ENCODE results near the gene ATM.
"Not testable (repeated sequence)": the region's sequence is repeated elsewhere in the genome, so short reads cannot be mapped to it uniquely, and the experiment has no call there.

ATM gene

DNA sequence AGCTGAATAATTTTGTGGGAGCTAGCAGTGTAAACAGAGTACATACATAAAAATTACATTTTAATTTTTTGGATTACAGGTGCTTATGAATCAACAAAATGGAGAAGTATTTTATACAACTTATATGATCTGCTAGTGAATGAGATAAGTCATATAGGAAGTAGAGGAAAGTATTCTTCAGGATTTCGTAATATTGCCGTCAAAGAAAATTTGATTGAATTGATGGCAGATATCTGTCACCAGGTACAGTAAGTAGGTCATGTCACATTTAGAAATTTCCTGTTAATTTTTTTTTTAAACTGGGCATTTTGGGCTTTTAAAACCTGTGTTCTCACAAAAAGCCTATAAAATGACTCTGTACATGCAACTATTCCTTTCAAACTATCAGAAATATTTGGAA is 24.0 kb downstream of the ATM start:
- H3K4me3 ChIP-seq = no peak overlapping the region
- H3K27ac ChIP-seq = no peak overlapping the region

- H3K27ac ChIP-seq = no peak overlapping the region
- no peak overlapping the region for H3K4me3 ChIP-seq
Measured at GRCh38 chr11:108253176-108253575, 30.3 kb downstream of the ATM start.

- no peak overlapping the region for H3K4me3 ChIP-seq
- H3K27ac ChIP-seq = no peak overlapping the region
Measured at GRCh38 chr11:108269583-108269982, 46.7 kb downstream of the ATM start.

DNA sequence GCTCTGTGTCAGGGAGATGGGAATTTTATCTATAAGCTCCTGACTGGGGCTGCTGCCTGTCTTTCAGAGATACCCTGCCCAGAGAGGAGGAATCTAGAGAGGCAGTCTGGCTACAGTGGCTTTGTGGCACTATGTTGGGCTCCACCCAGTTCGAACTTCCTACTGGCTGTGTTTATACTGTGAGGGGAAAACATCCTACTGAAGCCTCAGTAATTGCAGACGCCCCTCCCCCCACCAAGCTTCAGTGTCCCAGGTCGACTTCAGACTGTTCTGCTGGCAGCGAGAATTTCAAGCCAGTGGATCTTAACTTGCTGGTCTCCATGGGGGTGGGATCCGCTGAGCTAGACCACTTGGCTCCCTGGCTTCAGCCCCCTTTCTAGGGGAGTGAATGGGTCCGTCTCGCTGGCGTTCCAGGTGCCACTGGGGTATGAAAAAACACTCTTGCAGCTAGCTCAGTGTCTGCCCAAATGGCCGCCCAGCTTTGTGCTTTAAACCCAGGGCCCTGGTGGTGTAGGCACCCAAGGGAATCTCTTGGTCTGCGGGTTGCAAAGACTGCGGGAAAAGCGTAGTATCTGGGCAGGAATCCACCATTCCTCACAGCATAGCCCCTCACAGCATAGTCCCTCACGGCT is 54.2 kb downstream of the ATM start:
- not testable (repeated sequence) for H3K27ac ChIP-seq, H3K4me3 ChIP-seq

- no peak overlapping the region for H3K27ac ChIP-seq
- no peak overlapping the region for H3K4me3 ChIP-seq
Measured at GRCh38 chr11:108278546-108278945, 55.7 kb downstream of the ATM start.

GRCh38 chr11:108278954-108279353 is 56.1 kb downstream of the ATM start:
- H3K4me3 ChIP-seq = no peak overlapping the region
- no peak overlapping the region for H3K27ac ChIP-seq

DNA sequence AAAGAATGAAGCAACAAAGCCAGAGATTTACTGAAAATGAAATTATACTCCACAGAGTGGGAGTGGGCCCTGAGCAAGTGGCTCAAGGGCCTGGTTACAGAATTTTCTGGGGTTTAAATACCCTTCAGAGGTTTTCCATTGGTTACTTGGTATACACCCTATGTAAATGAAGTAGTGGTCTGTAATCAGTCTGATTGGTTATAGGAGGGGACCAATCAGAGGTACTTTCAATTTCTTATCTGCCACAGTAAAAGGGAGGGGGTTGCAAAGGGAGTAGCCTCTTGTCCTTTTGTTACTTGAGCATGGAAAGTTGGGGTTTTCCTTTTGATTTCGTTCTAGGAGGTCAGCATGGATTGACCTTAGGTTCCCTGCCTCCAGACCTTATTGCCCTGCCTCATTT is 63.5 kb downstream of the ATM start:
- Histone ChIP-seq H3K4me3 (no peak overlapping the region), H3K27ac (no peak overlapping the region)

DNA sequence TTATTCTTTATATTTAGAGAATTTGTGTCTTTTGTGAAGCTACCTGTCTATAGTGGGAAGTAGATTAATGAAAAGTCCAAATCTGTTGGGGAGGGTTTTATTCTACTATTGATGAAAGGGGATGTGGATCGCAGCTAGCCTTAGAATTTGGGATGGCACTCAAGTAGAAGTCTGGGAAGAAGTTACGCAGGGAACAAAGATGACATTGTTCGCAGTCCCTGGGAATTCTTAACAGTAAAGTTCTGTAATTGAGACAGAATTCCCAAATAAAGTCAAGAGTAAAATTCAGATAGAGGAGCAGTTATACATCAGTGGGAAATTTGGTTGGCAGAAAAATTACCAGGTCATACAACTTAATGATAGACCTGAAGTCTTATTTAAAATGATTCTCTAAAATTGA is 64.1 kb downstream of the ATM start:
- H3K4me3 ChIP-seq = no peak overlapping the region

GRCh38 chr11:108289066-108289465 is 66.2 kb downstream of the ATM start:
- H3K27ac ChIP-seq, H3K4me3 ChIP-seq: not testable (repeated sequence)

More for the DNA sequence above, 64.1 kb downstream of the ATM start:
- H3K27ac ChIP-seq = no peak overlapping the region

DNA sequence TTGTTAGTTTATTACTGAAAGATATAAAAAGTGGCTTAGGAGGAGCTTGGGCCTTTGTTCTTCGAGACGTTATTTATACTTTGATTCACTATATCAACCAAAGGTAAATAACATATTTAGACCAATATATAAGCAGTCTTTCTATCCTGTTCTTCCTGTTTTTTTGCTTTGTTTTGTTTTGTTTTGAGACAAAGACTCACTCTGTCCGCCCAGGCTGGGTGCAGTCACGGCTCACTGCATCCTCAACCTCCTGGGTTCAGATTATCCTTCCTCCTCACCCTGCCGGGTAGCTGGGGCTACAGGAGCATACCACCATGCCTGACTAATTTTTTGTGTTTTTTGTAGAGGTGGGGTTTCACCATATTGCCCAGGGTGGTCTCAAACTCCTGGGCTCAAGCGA is 66.8 kb downstream of the ATM start:
- H3K27ac ChIP-seq = no peak overlapping the region
- no peak overlapping the region for H3K4me3 ChIP-seq

GRCh38 chr11:108293229-108293628 is 70.4 kb downstream of the ATM start:
- no peak overlapping the region for H3K4me3 ChIP-seq

DNA sequence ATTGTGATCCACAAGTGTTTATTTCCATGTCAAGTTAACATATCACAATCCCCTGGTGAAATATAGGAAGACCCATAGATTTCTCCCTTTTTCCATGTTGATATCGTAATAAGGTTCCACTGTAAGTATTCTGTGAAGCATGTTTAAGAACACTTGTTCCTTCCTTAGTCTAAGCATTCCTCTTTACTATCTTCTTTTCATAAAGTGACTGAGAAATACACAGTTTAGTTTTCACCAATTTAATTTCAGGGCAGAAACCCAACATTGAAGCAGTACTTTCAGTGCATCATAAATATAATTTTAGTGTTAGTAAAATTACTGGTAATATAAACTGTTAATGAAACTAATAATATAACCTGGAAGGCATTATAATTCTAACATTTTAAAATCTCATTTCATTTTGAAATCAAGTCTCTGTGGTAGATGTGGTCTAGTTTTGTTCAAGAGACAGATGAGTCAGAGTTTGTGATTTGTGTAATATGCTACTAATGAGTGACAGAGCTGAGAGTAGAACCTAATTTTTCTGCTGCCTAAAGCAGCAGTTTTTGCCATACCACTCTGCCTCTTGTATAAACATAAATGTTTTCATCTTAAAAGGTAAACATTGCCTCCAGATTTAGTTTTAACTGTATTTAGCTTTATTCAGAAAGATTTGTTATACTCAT is 79.4 kb downstream of the ATM start:
- H3K4me3 ChIP-seq = no peak overlapping the region
- H3K27ac ChIP-seq = no peak overlapping the region

More at GRCh38 chr11:108293229-108293628, 70.4 kb downstream of the ATM start:
- no peak overlapping the region for H3K27ac ChIP-seq

DNA sequence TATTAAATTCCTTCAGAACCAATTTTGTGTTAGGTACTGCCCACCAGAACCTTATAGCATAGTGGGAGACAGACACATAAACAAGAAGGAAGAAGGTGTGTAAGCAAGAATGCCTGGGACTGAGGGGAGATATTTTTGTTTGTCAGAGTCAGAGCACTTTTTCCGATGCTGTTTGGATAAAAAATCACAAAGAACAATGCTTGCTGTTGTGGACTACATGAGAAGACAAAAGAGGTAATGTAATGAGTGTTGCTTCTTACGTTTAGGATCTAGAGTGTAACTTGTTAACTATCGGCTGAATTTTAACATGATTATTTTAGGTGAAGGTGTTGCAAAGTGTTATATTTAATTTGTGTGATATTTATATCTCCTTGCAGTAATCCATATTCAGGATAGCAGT is 84.9 kb downstream of the ATM start:
- Histone ChIP-seq H3K27ac (no peak overlapping the region), H3K4me3 (no peak overlapping the region)

GRCh38 chr11:108313444-108313843 is 90.6 kb downstream of the ATM start:
- Histone ChIP-seq H3K27ac (no peak overlapping the region), H3K4me3 (no peak overlapping the region)

GRCh38 chr11:108316061-108316460 is 93.2 kb downstream of the ATM start:
- Histone ChIP-seq H3K4me3 (no peak overlapping the region), H3K27ac (no peak overlapping the region)

DNA sequence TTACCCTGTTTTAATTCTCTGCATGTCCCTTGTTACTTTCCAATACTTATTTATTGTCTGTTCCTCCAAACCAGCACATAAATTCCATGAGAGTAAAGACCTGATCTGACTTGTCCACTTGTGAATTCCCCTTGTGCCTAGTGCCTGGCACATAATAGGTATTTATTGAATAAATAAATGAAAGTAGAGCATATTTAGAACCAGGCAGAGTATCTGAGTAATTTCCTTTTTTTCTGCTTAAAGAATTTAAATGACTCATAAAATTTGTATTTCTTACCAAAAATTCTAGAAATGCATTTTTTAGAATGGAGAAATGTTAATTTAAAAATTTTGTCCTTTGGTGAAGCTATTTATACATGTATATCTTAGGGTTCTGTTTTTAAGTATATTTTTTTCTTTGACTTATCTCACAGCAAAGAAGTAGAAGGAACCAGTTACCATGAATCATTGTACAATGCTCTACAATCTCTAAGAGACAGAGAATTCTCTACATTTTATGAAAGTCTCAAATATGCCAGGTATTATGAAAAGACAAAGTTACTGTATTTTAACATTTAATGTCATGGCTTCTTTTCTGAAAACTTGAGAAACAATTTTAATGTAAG is 96.8 kb downstream of the ATM start:
- peak overlapping the region in 3 of 21 experiments; percentile 6 to 28 (median 23) for H3K27ac ChIP-seq
- H3K4me3 ChIP-seq = no peak overlapping the region

DNA sequence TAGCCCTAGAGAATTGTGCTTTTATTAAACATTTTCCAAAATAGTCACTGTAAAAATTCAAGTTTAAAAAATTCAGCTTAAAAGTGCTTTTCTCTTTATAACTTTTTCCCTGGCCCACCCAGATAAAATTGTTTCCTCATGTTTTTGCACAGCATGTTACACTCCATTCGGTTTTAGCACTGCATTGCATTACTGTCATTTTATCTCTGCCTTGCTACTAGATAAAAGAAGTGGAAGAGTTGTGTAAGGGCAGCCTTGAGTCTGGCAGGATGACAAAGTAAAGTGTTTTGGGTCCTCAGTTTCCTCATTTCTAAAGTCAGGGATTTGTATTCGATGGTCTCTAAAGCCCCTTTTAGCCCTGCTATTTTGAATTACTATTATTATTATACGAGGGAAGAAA is 99.8 kb downstream of the ATM start:
- H3K27ac ChIP-seq = no peak overlapping the region
- no peak overlapping the region for H3K4me3 ChIP-seq

GRCh38 chr11:108324587-108324986 is 101.7 kb downstream of the ATM start:
- Histone ChIP-seq H3K4me3 (no peak overlapping the region), H3K27ac (no peak overlapping the region)

DNA sequence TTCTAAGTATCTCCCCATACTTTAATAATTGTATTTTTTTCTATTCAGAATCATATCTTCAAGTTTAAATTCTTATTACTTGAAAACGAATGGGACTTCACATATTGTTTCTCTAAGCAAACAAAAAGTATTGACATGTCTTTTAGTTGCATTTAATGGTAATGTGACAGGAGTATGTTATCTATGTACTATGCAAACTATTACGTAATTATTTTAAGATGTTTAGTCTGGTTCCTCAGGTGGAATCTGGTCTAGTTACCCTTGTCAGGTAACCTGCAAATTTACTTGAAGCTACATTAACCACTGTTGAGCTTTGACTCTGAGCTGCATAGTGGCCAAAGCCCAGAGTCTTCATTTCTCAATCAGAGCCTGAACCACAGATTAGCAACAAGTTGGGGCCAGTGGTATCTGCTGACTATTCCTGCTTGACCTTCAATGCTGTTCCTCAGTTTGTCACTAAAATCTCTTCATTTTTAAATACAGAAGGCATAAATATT is 110.6 kb downstream of the ATM start:
- Histone ChIP-seq H3K27ac (no peak overlapping the region), H3K4me3 (no peak overlapping the region)

DNA sequence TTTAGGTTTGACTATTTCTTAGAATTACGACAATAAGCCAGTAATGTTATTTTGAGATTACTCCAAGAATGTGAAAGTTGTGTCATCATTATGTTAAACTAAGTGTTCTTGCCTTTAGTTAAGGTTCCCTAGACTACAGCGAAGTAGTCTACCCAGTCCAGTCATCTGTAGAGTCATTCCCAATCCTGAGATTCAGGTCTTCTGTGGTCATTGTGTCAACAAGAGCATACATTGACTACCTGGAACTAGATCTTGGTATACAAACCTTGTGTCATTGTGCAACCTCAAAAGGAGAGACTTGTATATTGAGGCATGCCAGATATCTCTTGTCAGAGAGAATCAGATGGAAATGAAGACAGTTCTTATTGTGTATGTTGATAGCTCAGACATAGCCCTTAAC is 115.9 kb downstream of the ATM start:
- Histone ChIP-seq H3K4me3 (no peak overlapping the region), H3K27ac (no peak overlapping the region)

GRCh38 chr11:108340973-108341372 is 118.1 kb downstream of the ATM start:
- no peak overlapping the region for H3K4me3 ChIP-seq
- no peak overlapping the region for H3K27ac ChIP-seq
